CD4-positive, alpha-beta T cell (primary cell): ENCODE measurements around the gene TAP2. TPM values are rescaled to one million over a fixed set of nuclear protein-coding genes. Genes with fewer than 3 reads are reported as not detected.

Experiments used
- ATAC-seq: fragments of 200-7000 bp; cut with Tn5 transposase; one replicate; pipeline ENCODE4 v1.10.0; 2022; ENCODE audit warnings: mild to moderate bottlenecking; ENCODE audit not compliant: poor library complexity
- CTCF ChIA-PET: fragments of 350-600 bp; sonication (Branson Sonifier 250); formaldehyde crosslinking; loops from one replicate; lab custom pipeline; 2021; ENCODE audit warnings: antibody characterized with exemption, inconsistent platforms; lab: Charles Lee
- POLR2A ChIA-PET: fragments of 350-600 bp; sonication (Branson Sonifier 250); formaldehyde crosslinking; loops from one replicate; lab custom pipeline; 2021; ENCODE audit warnings: antibody characterized with exemption, inconsistent platforms; lab: Charles Lee
- DNase-seq, 14 experiments: peaks; one replicate each; pipeline ENCODE4 v3.0.0-alpha.2; 2013 to 2020; ENCODE audit warnings: mixed read lengths in 2 of 14
- H3K27ac ChIP-seq, 2 donors: one replicate each; pipeline versions ENCODE4 v1.5.1 to v1.7.0; 2013; ENCODE audit warnings: low read length in 2 of 2, low read depth in 1 of 2, mild to moderate bottlenecking in 1 of 2
- H3K27me3 ChIP-seq, 2 experiments: 1 replicate in 1 of 2; 2 replicates in 1 of 2; pipeline versions ENCODE4 v1.6.1 to v1.7.0; 2013; ENCODE audit warnings: low read length in 2 of 2, control low read depth in 1 of 2, mild to moderate bottlenecking in 1 of 2, moderate library complexity in 1 of 2; ENCODE audit not compliant: insufficient read depth in 2 of 2, control insufficient read depth in 1 of 2
- H3K36me3 ChIP-seq: one replicate; pipeline ENCODE4 v1.6.1; 2013; ENCODE audit warnings: low read length, control low read depth; ENCODE audit not compliant: insufficient read depth
- H3K4me1 ChIP-seq: one replicate; pipeline ENCODE4 v1.6.1; 2013; ENCODE audit warnings: low read length, control low read depth; ENCODE audit not compliant: insufficient read depth
- H3K4me3 ChIP-seq: one replicate; pipeline ENCODE4 v1.5.1; 2013; ENCODE audit warnings: mild to moderate bottlenecking, low read length, moderate library complexity
- H3K9me3 ChIP-seq, 2 experiments: 1 replicate in 1 of 2; 2 replicates in 1 of 2; pipeline versions ENCODE4 v1.6.1 to v1.7.0; 2013; ENCODE audit warnings: low read length in 2 of 2, mild to moderate bottlenecking in 2 of 2, control low read depth in 1 of 2, moderate library complexity in 1 of 2; ENCODE audit not compliant: control insufficient read depth in 1 of 2, insufficient read depth in 1 of 2
- H3K27ac Mint-ChIP-seq: one replicate; pipeline ENCODE4 v1.8.0; 2020; ENCODE audit warnings: mixed read lengths
- H3K27me3 Mint-ChIP-seq: one replicate; pipeline ENCODE4 v1.8.0; 2021; ENCODE audit warnings: mixed read lengths
- H3K36me3 Mint-ChIP-seq: one replicate; pipeline ENCODE4 v1.8.0; 2021; ENCODE audit warnings: low read depth, mixed read lengths
- H3K4me1 Mint-ChIP-seq: one replicate; pipeline ENCODE4 v1.8.0; 2021; ENCODE audit warnings: low read depth, mixed read lengths
- H3K4me3 Mint-ChIP-seq: one replicate; pipeline ENCODE4 v1.8.0; 2020; ENCODE audit warnings: mild to moderate bottlenecking, mixed read lengths
- H3K9me3 Mint-ChIP-seq: one replicate; pipeline ENCODE4 v1.8.0; 2020; ENCODE audit warnings: mixed read lengths
- CTCF ChIP-seq: fragments of 200-600 bp; IDR thresholded peaks from one replicate; pipeline ENCODE4 v1.8.0; 2022; ENCODE audit warnings: antibody characterized with exemption, mild to moderate bottlenecking
- intact Hi-C, 2 experiments: fragments of 100-400 bp; cut with DNase I in 1 of 2; cut with micrococcal nuclease in 1 of 2; formaldehyde crosslinking; loops; one replicate each; pipeline versions ENCODE4 v1.15.1 to v1.9.0; 2023 to 2025; cut with DNase I, micrococcal nuclease
- total RNA-seq, 174 experiments: library from RNA in 2 of 174; stranded (reverse) in 2 of 174; gene quantifications; one replicate each; pipeline ENCODE4 v1.2.3 and lab custom pipeline; 2021 to 2026

TAP2 gene
- total RNA-seq, 2 experiments from 2014 or later: 165 to 171 TPM

- H3K36me3 ChIP-seq: peaks cover 81% of the 10 kb centered on the region
- intact Hi-C loops: loop anchor here (1.0 to 10.0 kb wide), 3 partner anchors 8 to 1399 kb away; partner anchors contain the start of genes HSD17B8 (in 1 of the 2), RING1 (in 1 of the 2), RXRB (in 1 of the 2) and SLC39A7 (in 1 of the 2)
- peaks cover 78% of the 10 kb centered on the region for H3K4me1 ChIP-seq
- no peaks in the 10 kb centered on the region for H3K9me3 Mint-ChIP-seq
- H3K36me3 Mint-ChIP-seq: peaks cover 98% of the 10 kb centered on the region
- H3K27ac Mint-ChIP-seq: peak overlapping the region; percentile 99
- DNase-seq (peak in 11 of 14 experiments; percentile 25 to 74 (median 43)), ATAC-seq (peak; percentile 18)
- no peak for TF ChIP-seq CTCF
- peak overlapping the region; percentile 99 to 100 for H3K27ac ChIP-seq
- H3K9me3 ChIP-seq: no peaks in the 10 kb centered on the region
- H3K4me1 Mint-ChIP-seq: peaks cover 93% of the 10 kb centered on the region
- peak overlapping the region; percentile 97 for H3K4me3 Mint-ChIP-seq
- H3K27me3 Mint-ChIP-seq: no peaks in the 10 kb centered on the region
- no peaks in the 10 kb centered on the region for H3K27me3 ChIP-seq
- H3K4me3 ChIP-seq: peak overlapping the region; percentile 94
- CTCF ChIA-PET: interaction anchor here (1.1 to 4.0 kb wide), 5 partner anchors 9 to 139 kb away, joined by 3 to 66 read pairs (median 7); partner anchors contain the start of genes HLA-DMB, PSMB9 and TAP1
- POLR2A ChIA-PET: interaction anchor here (0.7 to 11.2 kb wide), 32 partner anchors 10 to 1416 kb away, joined by 3 to 901 read pairs (median 4); partner anchors contain the start of genes BRD2, FKBPL, GPSM3 and HLA-DMA
These were observed 6.9 kb upstream of the TAP2 start for GRCh38 chr6:32845384-32845884.

- peaks cover 98% of the 10 kb centered on the region for H3K36me3 Mint-ChIP-seq
- intact Hi-C loops: loop anchor here (1.0 to 10.0 kb wide), 4 partner anchors 8 to 1400 kb away; partner anchors contain the start of genes TAP1 (in 2 of the 2), HSD17B8 (in 1 of the 2), RING1 (in 1 of the 2) and RXRB (in 1 of the 2)
- H3K27ac ChIP-seq: peak overlapping the region; percentile 99 to 100
- peak overlapping the region; percentile 94 for H3K4me3 ChIP-seq
- peak in 6 of 14 experiments; percentile 20 to 64 (median 51) for DNase-seq
- H3K36me3 ChIP-seq: peaks cover 79% of the 10 kb centered on the region
- no peaks in the 10 kb centered on the region for H3K27me3 ChIP-seq
- ChIA-PET CTCF (interaction anchor here (1.1 to 4.0 kb wide), 6 partner anchors 10 to 139 kb away, joined by 3 to 66 read pairs (median 6); partner anchors contain the start of genes HLA-DMB, PSMB9 and TAP1), POLR2A (interaction anchor here (0.7 to 11.2 kb wide), 38 partner anchors 9 to 1415 kb away, joined by 3 to 901 read pairs (median 4); partner anchors contain the start of genes BRD2, DDX39B, FKBPL and GPSM3)
- peak overlapping the region; percentile 99 for H3K27ac Mint-ChIP-seq
- no peaks in the 10 kb centered on the region for H3K9me3 Mint-ChIP-seq
- H3K4me1 ChIP-seq: peaks cover 76% of the 10 kb centered on the region
- peak overlapping the region; percentile 97 for H3K4me3 Mint-ChIP-seq
- no peaks in the 10 kb centered on the region for H3K27me3 Mint-ChIP-seq
- ATAC-seq: peak; percentile 9
- H3K4me1 Mint-ChIP-seq: peaks cover 93% of the 10 kb centered on the region
- H3K9me3 ChIP-seq: no peaks in the 10 kb centered on the region
- TF ChIP-seq CTCF: no peak
These were observed 6.4 kb upstream of the TAP2 start for GRCh38 chr6:32844839-32845383.

- peaks cover 96% of the 10 kb centered on the region for H3K4me1 Mint-ChIP-seq
- DNase-seq (peak; percentile 94 to 99 (median 98)), ATAC-seq (peak; percentile 79)
- CTCF ChIA-PET: interaction anchor here (0.6 to 4.0 kb wide), 7 partner anchors 10 to 140 kb away, joined by 3 to 66 read pairs (median 5); partner anchors contain the start of genes HLA-DMB, PSMB9 and TAP1
- intact Hi-C loops: loop anchor here (1.0 to 10.0 kb wide), 4 partner anchors 9 to 1401 kb away; partner anchors contain the start of genes HSD17B8 (in 1 of the 2), RING1 (in 1 of the 2), RXRB (in 1 of the 2) and SLC39A7 (in 1 of the 2)
- peak within 1 kb of the TSS; percentile 99 to 100 for H3K27ac ChIP-seq
- POLR2A ChIA-PET: interaction anchor here (0.7 to 11.2 kb wide), 36 partner anchors 9 to 1414 kb away, joined by 3 to 901 read pairs (median 4); partner anchors contain the start of genes BRD2, DDX39B, FKBPL and GPSM3
- peaks cover 73% of the 10 kb centered on the region for H3K36me3 ChIP-seq
- H3K4me3 Mint-ChIP-seq: peak within 1 kb of the TSS; percentile 97
- peak within 1 kb of the TSS; percentile 94 for H3K4me3 ChIP-seq
- no peak for TF ChIP-seq CTCF
- no peaks in the 10 kb centered on the region for H3K9me3 Mint-ChIP-seq
- H3K27me3 Mint-ChIP-seq: no peaks in the 10 kb centered on the region
- peak within 1 kb of the TSS; percentile 99 for H3K27ac Mint-ChIP-seq
- H3K36me3 Mint-ChIP-seq: peaks cover 93% of the 10 kb centered on the region
- H3K9me3 ChIP-seq: no peaks in the 10 kb centered on the region
- H3K4me1 ChIP-seq: peaks cover 73% of the 10 kb centered on the region
- no peaks in the 10 kb centered on the region for H3K27me3 ChIP-seq
These were observed 5.7 kb upstream of the TAP2 start, which contains the start of gene PSMB8 for GRCh38 chr6:32843979-32844838. TSS of gene PSMB8 (minus strand) at chr6:32844047. CDS start at chr6:32843996, 51 bp downstream.
